Hepatocyte (in vitro differentiated cells): ENCODE measurements around the gene PRR12.

Experiments used
- CTCF ChIP-seq: fragments of 200-600 bp; sonication (generic); IDR thresholded peaks from 2 replicates; pipeline ENCODE4 v1.5.1; 2016; ENCODE audit warnings: antibody characterized with exemption, mild to moderate bottlenecking; ENCODE audit not compliant: poor library complexity
- EZH2 ChIP-seq: fragments of 200-600 bp; sonication (generic); IDR thresholded peaks from 2 replicates; pipeline ENCODE4 v1.6.1; 2016; ENCODE audit warnings: antibody characterized with exemption, mild to moderate bottlenecking, borderline replicate concordance

DNA sequence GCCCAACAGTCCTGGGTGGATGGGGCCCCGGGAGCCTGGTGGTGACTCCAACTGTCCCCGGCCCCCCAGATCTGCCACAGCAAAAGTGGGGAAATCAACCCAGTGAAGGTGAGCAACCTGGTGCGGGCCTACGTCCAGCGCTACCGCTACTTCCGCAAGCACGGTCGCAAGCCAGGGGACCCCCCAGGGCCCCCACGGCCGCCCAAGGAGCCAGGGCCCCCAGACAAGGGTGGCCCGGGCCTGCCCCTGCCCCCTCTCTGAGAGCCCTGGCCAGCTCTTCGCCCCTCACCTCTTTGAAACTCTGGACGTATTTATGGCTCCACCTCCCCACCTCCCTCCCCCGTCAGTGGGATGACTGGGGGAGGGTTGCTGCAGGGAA lies 67.1 kb downstream of the PRR12 start:
- TF ChIP-seq CTCF (no peak), EZH2 (no peak)
